UCSD-AML1 (cell line): ENCODE measurements around the gene MCF2L.

Experiments
- DNase-seq: peaks from one replicate; lab custom pipeline; 2025; ENCODE audit not compliant: unreplicated experiment; lab: John Stamatoyannopoulos, UW

The MCF2L gene

GRCh38 chr13:112995395-112996191 lies 26.6 kb downstream of the MCF2L start:
- no peak for DNase-seq

GRCh38 chr13:112996671-112997091 lies 27.7 kb downstream of the MCF2L start:
- DNase-seq = no peak

GRCh38 chr13:112997188-112998130 lies 28.4 kb downstream of the MCF2L start:
- DNase-seq = peak; percentile 22

GRCh38 chr13:112998521-112999280 lies 29.7 kb downstream of the MCF2L start:
- no peak for DNase-seq

DNA sequence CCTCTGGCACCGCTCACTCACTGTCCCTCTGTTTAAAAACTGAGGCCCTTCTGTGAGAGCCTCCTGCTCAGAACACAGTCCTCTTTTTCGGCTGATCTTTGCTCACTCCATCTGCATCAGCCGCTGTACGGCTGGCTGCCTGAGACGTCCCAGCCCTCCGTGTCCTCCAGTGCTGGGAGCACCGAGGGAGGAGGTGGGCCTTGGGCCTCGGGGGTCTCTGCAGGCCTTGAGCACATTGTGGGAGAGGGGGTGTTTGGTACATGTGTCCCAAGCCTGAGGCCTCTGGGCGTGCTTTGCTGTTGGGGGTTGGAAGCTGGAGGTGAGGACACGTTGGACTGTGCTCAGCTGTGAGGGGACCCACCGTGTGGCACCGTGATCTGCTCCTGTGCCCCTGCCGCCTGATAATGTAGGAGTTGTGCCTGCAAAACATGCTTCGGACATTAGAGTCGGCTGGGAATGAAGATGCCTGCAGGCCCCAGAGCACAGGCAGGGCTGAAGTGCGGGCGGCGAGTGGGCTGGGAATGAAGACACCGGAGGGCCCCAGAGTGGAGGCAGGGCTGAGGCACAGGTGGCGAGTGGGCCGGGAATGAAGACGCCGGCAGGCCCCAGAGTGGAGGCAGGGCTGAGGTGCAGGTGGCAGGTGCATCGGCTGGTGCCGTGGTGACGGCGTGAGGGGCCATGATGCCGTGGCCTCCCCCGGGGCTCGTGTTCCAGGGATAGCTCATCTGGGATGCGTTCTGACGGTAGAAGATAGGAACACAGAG lies 30.6 kb downstream of the MCF2L start:
- DNase-seq = no peak

- no peak for DNase-seq
These were observed 31.6 kb downstream of the MCF2L start for GRCh38 chr13:113000575-113000974.

- peak; percentile 36 for DNase-seq
These were observed 32.5 kb downstream of the MCF2L start for GRCh38 chr13:113001241-113002140.

- no peak for DNase-seq
These were observed 33.3 kb downstream of the MCF2L start for GRCh38 chr13:113002206-113002912.

GRCh38 chr13:113002913-113003290 lies 33.9 kb downstream of the MCF2L start:
- no peak for DNase-seq

DNA sequence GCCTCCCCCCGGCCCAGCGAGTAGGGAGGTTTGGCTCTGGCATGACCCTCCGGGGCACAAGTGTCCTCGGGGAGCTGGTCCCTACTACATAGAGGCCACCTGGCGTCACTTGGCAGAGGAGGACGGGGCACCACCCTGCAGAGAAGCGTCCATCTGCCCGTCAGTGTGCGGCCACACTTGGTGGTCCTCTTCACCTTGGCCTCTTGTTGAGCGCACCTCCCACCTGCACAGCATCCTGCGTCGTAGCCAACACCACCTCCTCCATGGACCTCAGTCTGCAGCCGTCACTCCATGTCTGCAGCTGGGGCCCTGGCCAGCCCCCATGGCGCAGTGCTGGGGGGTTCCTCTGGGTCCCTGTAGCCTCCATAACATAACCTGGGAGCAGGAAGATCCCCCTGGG lies 35.1 kb downstream of the MCF2L start:
- DNase-seq = no peak

- peak; percentile 28 for DNase-seq
These were observed 36.3 kb downstream of the MCF2L start for GRCh38 chr13:113005076-113005865.

DNA sequence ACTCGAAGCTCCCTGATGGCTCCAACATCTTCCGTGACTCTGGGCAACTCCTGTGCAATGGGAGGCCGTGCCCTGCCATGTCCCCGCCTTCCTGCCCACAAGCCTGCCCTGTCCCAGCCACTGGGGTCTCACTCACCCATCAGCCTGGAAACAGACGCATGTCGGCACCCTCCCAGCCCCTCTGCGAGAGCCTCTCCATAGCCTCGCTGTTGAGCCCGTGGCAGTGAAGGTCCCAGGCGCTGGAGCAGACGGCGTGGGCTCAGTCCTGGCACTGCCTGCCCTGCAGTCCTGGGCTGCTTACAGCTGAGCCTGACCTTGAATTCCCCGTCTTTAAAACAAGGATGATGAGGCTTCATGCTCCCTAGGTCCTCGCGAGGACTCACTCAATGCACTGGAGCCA lies 37.0 kb downstream of the MCF2L start:
- no peak for DNase-seq

- DNase-seq = no peak
These were observed 37.6 kb downstream of the MCF2L start for GRCh38 chr13:113006660-113007059.

DNA sequence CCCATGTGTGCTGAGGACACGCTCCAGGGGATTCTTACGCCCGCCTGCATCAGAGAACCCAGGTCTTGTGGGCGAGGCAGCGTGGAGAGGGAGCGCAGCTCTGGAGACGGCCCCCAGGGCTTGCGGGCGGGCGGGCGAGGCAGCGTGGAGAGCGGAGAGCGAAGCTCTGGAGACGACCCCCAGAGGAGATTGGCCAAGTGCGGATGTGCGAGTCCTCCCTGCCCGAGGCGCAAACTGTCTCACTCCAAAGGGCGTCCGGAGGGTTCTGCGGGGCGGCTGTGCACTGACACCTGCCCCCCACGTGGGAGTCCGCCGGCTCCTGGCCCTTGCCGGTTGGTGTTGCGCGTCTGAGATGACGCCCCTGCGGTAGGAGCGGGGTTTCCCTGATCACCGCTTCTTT lies 39.8 kb downstream of the MCF2L start:
- no peak for DNase-seq

DNA sequence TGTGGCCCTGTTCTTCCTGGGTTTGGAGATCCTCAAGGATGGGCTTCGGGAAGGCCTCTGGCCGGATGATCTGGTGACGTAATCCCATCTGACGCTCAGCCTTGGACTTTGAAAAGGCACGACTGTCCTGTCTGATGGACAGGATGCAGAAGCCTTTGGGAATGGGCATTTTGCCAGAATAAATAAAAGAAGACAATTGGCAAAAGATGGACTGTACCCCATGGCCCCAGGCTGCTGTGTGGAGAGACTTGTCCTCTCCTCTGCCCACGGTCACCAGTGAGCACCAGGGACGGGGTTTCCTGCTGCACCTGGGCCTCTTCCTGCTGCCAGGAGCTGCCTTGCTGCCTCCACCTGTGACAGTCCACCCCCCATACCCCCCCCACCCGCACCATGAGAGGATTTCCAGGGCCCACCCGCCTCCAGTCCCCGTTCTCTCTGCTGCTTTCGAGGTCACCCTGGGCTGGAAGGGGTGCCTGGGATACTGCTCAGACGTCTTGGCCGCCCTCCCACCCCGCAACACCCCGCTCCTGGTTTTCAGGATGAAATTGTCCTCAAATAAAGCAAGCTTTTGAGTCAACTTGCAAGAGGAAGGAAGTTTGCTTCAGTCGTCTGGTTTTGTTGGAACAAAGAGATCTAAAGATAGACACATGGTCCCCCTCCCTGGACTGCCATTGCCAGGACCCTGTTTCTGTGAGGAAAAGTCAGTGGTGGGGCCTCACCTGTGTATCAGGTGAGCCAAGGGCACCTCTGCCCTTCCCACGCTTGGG lies 40.9 kb downstream of the MCF2L start:
- no peak for DNase-seq

DNA sequence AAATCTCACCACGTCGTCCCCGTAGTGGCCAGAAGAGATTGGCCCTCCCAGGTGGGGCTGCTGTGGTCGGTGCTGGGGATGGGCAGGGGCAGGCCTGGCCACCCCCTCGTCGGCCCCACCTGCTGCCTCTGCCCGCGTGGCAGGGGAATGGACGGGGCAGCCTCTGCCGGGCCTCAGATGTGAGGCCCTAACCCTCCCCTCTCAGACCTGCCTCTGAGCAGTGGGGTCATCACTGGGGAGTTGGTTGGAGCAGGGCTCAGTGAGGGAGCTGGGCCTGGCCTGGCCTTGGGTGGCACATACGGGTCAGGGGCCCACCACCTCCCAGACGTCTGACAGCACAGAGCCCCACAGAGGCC lies 41.5 kb downstream of the MCF2L start:
- no peak for DNase-seq

DNA sequence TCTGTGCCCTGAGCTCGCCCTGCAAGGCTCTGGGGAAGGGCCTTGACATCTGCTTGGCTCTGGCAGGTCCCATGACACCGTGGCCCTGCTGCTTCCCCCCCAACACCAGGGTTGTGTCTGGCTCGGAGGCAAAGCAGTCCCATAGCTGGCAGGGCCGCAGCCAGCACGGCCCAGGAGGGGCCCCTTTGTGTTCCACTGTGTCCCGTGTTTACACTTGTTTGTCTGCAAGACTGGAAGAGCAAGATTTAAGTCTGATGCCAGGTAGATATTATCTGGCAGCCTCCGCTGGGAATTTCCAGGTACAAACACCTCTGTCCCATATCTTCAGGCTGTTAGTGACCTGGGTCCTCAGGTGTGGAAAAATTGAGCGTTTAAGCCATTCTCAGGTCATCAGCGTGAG lies 44.3 kb downstream of the MCF2L start:
- no peak for DNase-seq
